ENCODE measurements around the gene PRKCD. TPM values are rescaled to one million over a fixed set of nuclear protein-coding genes. Genes with fewer than 3 reads are reported as not detected.
A peak's percentile ranks its signal among the peaks of the same experiment; 100 is the strongest.

The PRKCD gene
- total RNA-seq, 1 donor from 2014 or later, result 9.9 TPM

- H3K4me3 Mint-ChIP-seq (ENCODE audit: unreplicated experiment), result peak overlapping the region; percentile 92
- H3K27me3 Mint-ChIP-seq (ENCODE audit: unreplicated experiment), result peaks cover 14% of the 10 kb centered on the region
- peaks cover 4% of the 10 kb centered on the region for H3K36me3 Mint-ChIP-seq (ENCODE audit: low read depth, unreplicated experiment)
- no peak for DNase-seq (ENCODE audit: low spot score)
- no peaks in the 10 kb centered on the region for H3K9me3 Mint-ChIP-seq (ENCODE audit: unreplicated experiment)
- TF ChIP-seq CTCF (IDR thresholded peaks at IDR 0.05; ENCODE audit: unreplicated experiment), result no peak
- H3K27ac Mint-ChIP-seq (ENCODE audit: unreplicated experiment), result no peak overlapping the region
- peaks cover 29% of the 10 kb centered on the region for H3K4me1 Mint-ChIP-seq (ENCODE audit: unreplicated experiment)
Observed at GRCh38 chr3:53159156-53160060, 1.6 kb upstream of the PRKCD start.

GRCh38 chr3:53160061-53160659 lies 849 bp upstream of the PRKCD start:
- Mint-ChIP-seq H3K36me3 (ENCODE audit: low read depth, unreplicated experiment) (peaks cover 4% of the 10 kb centered on the region), H3K27ac (ENCODE audit: unreplicated experiment) (peak overlapping the region; percentile 93), H3K4me3 (ENCODE audit: unreplicated experiment) (peak overlapping the region; percentile 92), H3K4me1 (ENCODE audit: unreplicated experiment) (peaks cover 29% of the 10 kb centered on the region), H3K27me3 (ENCODE audit: unreplicated experiment) (peaks cover 14% of the 10 kb centered on the region), H3K9me3 (ENCODE audit: unreplicated experiment) (no peaks in the 10 kb centered on the region)
- no peak for TF ChIP-seq CTCF (IDR thresholded peaks at IDR 0.05; ENCODE audit: unreplicated experiment)
- DNase-seq (ENCODE audit: low spot score), result no peak

- DNase-seq (ENCODE audit: low spot score), result no peak
- peaks cover 32% of the 10 kb centered on the region for H3K4me1 Mint-ChIP-seq (ENCODE audit: unreplicated experiment)
- H3K27me3 Mint-ChIP-seq (ENCODE audit: unreplicated experiment), result peaks cover 16% of the 10 kb centered on the region
- H3K9me3 Mint-ChIP-seq (ENCODE audit: unreplicated experiment), result no peaks in the 10 kb centered on the region
- no peak for TF ChIP-seq CTCF (IDR thresholded peaks at IDR 0.05; ENCODE audit: unreplicated experiment)
- H3K27ac Mint-ChIP-seq (ENCODE audit: unreplicated experiment), result no peak overlapping the region
- peaks cover 4% of the 10 kb centered on the region for H3K36me3 Mint-ChIP-seq (ENCODE audit: low read depth, unreplicated experiment)
- H3K4me3 Mint-ChIP-seq (ENCODE audit: unreplicated experiment), result peak overlapping the region; percentile 89
Observed at GRCh38 chr3:53161450-53161819, 426 bp downstream of the PRKCD start.

- peaks cover 4% of the 10 kb centered on the region for H3K36me3 Mint-ChIP-seq (ENCODE audit: low read depth, unreplicated experiment)
- no peak for TF ChIP-seq CTCF (IDR thresholded peaks at IDR 0.05; ENCODE audit: unreplicated experiment)
- peak; percentile 28 for DNase-seq (ENCODE audit: low spot score)
- no peaks in the 10 kb centered on the region for H3K9me3 Mint-ChIP-seq (ENCODE audit: unreplicated experiment)
- peaks cover 35% of the 10 kb centered on the region for H3K4me1 Mint-ChIP-seq (ENCODE audit: unreplicated experiment)
- peaks cover 19% of the 10 kb centered on the region for H3K27me3 Mint-ChIP-seq (ENCODE audit: unreplicated experiment)
- peak overlapping the region; percentile 1 for H3K27ac Mint-ChIP-seq (ENCODE audit: unreplicated experiment)
- peak overlapping the region; percentile 89 for H3K4me3 Mint-ChIP-seq (ENCODE audit: unreplicated experiment)
Observed at GRCh38 chr3:53161820-53162671, 1.0 kb downstream of the PRKCD start.

All from endothelial cell (in vitro differentiated cells).